Activated CD4-positive, alpha-beta T cell treated with anti-CD3 and anti-CD28 coated beads, Interleukin-2, Interleukin-6, amounts not matched to agents 100 ng/mL and 50 ng/mL, durations not matched to agents 16 hours and 8 hours (primary cell): ENCODE results near the gene AKAP13.

Experiments
- DNase-seq: peaks from one replicate; pipeline ENCODE4 v3.0.0-alpha.2; 2020

The AKAP13 gene

GRCh38 chr15:85582131-85583079 is 202.0 kb downstream of the AKAP13 start:
- peak; percentile 77 for DNase-seq

GRCh38 chr15:85583442-85583841 is 203.0 kb downstream of the AKAP13 start:
- DNase-seq = peak; percentile 49

- DNase-seq = peak; percentile 79
These were observed 203.6 kb downstream of the AKAP13 start for GRCh38 chr15:85583923-85584390.

- no peak for DNase-seq
These were observed 204.5 kb downstream of the AKAP13 start for GRCh38 chr15:85584872-85585271.

- DNase-seq = peak; percentile 84
These were observed 205.8 kb downstream of the AKAP13 start for GRCh38 chr15:85586196-85586595.

GRCh38 chr15:85587707-85588411 is 207.5 kb downstream of the AKAP13 start:
- no peak for DNase-seq

GRCh38 chr15:85588677-85589076 is 208.3 kb downstream of the AKAP13 start:
- DNase-seq = no peak

- no peak for DNase-seq
These were observed 209.4 kb downstream of the AKAP13 start for GRCh38 chr15:85589851-85590250.

- no peak for DNase-seq
These were observed 211.2 kb downstream of the AKAP13 start for GRCh38 chr15:85591622-85592021.

GRCh38 chr15:85592148-85592547 is 211.7 kb downstream of the AKAP13 start:
- DNase-seq = no peak

GRCh38 chr15:85593809-85594445 is 213.5 kb downstream of the AKAP13 start:
- no peak for DNase-seq

- no peak for DNase-seq
These were observed 215.6 kb downstream of the AKAP13 start for GRCh38 chr15:85595804-85596536.

- DNase-seq = peak; percentile 49
These were observed 216.9 kb downstream of the AKAP13 start for GRCh38 chr15:85597155-85597815.

- DNase-seq = no peak
These were observed 217.8 kb downstream of the AKAP13 start for GRCh38 chr15:85598219-85598618.

GRCh38 chr15:85598718-85599398 is 218.5 kb downstream of the AKAP13 start:
- no peak for DNase-seq

GRCh38 chr15:85600001-85600400 is 219.6 kb downstream of the AKAP13 start:
- no peak for DNase-seq

GRCh38 chr15:85603160-85603559 is 222.8 kb downstream of the AKAP13 start:
- no peak for DNase-seq

GRCh38 chr15:85603703-85604102 is 223.3 kb downstream of the AKAP13 start:
- no peak for DNase-seq

- no peak for DNase-seq
These were observed 223.8 kb downstream of the AKAP13 start for GRCh38 chr15:85604194-85604593.

GRCh38 chr15:85606738-85607137 is 226.3 kb downstream of the AKAP13 start:
- DNase-seq = no peak

GRCh38 chr15:85607141-85607806 is 226.9 kb downstream of the AKAP13 start:
- DNase-seq = peak; percentile 56
